DOHH2 (cell line): ENCODE measurements around the gene CAPN14.

Source experiments
- CTCF ChIP-seq: fragments of 200-600 bp; sonication (generic); IDR thresholded peaks from one replicate; pipeline ENCODE4 v1.5.1; 2014; ENCODE audit warnings: antibody characterized with exemption, mild to moderate bottlenecking, low read depth, low read length; ENCODE audit not compliant: poor library complexity, severe bottlenecking
- EZH2phosphoT487 ChIP-seq: fragments of 200-600 bp; sonication (generic); IDR thresholded peaks from 2 replicates; pipeline ENCODE4 v1.6.1; 2017; ENCODE audit warnings: borderline replicate concordance, mild to moderate bottlenecking, antibody characterized with exemption, low read length, moderate library complexity, mixed read lengths

GRCh38 chr2:31189141-31189540 is 28.2 kb downstream of the CAPN14 start:
- TF ChIP-seq CTCF (no peak), EZH2phosphoT487 (no peak)
